ENCODE data around the gene SPRY2.

- TF ChIP-seq CTCF (IDR thresholded peaks at IDR 0.05): no peak
- TF ChIP-seq ZFX (IDR thresholded peaks at IDR 0.05; ENCODE audit: borderline replicate concordance): no peak
Observed at GRCh38 chr13:80341756-80342370, 937 bp upstream of the SPRY2 start.

All from 22Rv1 (cell line).